Dendritic cell treated with granulocyte-macrophage colony-stimulating factor and Interleukin-4, amounts not matched to agents 40 ng/mL and 50 ng/mL, for 4 days (primary cell): ENCODE results near the gene RASAL3.

Experiments used
- H3K27ac Mint-ChIP-seq: one replicate; pipeline ENCODE4 v1.8.0; 2022; ENCODE audit warnings: mild to moderate bottlenecking, mixed read lengths
- H3K27me3 Mint-ChIP-seq: one replicate; pipeline ENCODE4 v1.8.0; 2022; ENCODE audit warnings: mild to moderate bottlenecking, mixed read lengths
- H3K36me3 Mint-ChIP-seq: one replicate; pipeline ENCODE4 v1.8.0; 2022; ENCODE audit warnings: low read depth, mixed read lengths
- H3K4me1 Mint-ChIP-seq: one replicate; pipeline ENCODE4 v1.8.0; 2022; ENCODE audit warnings: low read depth, mixed read lengths
- H3K4me3 Mint-ChIP-seq: one replicate; pipeline ENCODE4 v1.8.0; 2022; ENCODE audit warnings: mild to moderate bottlenecking, moderate library complexity, mixed read lengths
- H3K9me3 Mint-ChIP-seq: one replicate; pipeline ENCODE4 v1.8.0; 2022; ENCODE audit warnings: mixed read lengths
- intact Hi-C: fragments of 100-400 bp; cut with micrococcal nuclease; formaldehyde crosslinking; loops from one replicate; pipeline ENCODE4 v1.15.0; 2022

Gene RASAL3

GRCh38 chr19:15448778-15449619 lies 15.3 kb downstream of the RASAL3 start:
- Mint-ChIP-seq H3K27ac (peak overlapping the region; percentile 17), H3K27me3 (no peaks in the 10 kb centered on the region), H3K9me3 (no peaks in the 10 kb centered on the region), H3K4me3 (peak overlapping the region; percentile 63), H3K36me3 (peaks cover 23% of the 10 kb centered on the region), H3K4me1 (peaks cover 16% of the 10 kb centered on the region)
- intact Hi-C loops = no loop called here

GRCh38 chr19:15448044-15448777 lies 16.1 kb downstream of the RASAL3 start:
- Mint-ChIP-seq H3K4me3 (peak overlapping the region; percentile 63), H3K4me1 (peaks cover 16% of the 10 kb centered on the region), H3K27me3 (no peaks in the 10 kb centered on the region), H3K9me3 (no peaks in the 10 kb centered on the region), H3K36me3 (peaks cover 15% of the 10 kb centered on the region), H3K27ac (peak overlapping the region; percentile 17)
- intact Hi-C loops = no loop called here

DNA sequence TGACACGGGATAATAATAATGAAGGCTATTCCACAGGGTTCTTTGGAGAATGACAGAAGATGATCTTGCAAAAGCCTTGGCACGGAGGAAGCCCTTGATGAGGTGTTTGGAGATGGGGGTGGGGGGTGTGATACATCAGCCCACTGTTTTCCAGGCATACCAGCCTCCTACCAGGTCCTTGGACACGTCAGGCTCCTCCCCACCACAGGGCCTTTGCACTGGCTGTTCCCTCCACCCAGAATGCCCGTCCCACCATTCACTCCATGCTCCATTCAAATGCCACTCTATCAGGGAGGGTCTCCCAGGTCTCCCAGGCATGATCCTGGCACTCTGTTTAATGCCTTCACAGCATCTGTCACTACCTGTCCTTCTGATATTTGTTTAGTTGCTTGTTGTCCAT lies 17.3 kb downstream of the RASAL3 start:
- no peak overlapping the region for H3K4me3 Mint-ChIP-seq
- intact Hi-C loops = no loop called here

GRCh38 chr19:15445807-15446376 lies 18.5 kb downstream of the RASAL3 start:
- H3K4me3 Mint-ChIP-seq = no peak overlapping the region
- intact Hi-C loops = no loop called here
- no peaks in the 10 kb centered on the region for H3K9me3 Mint-ChIP-seq
- H3K4me1 Mint-ChIP-seq = peaks cover 16% of the 10 kb centered on the region
- no peaks in the 10 kb centered on the region for H3K27me3 Mint-ChIP-seq
- H3K36me3 Mint-ChIP-seq = no peaks in the 10 kb centered on the region
- no peak overlapping the region for H3K27ac Mint-ChIP-seq

More for the DNA sequence above, 17.3 kb downstream of the RASAL3 start:
- Mint-ChIP-seq H3K36me3 (peaks cover 3% of the 10 kb centered on the region), H3K4me1 (peaks cover 16% of the 10 kb centered on the region), H3K9me3 (no peaks in the 10 kb centered on the region), H3K27ac (no peak overlapping the region), H3K27me3 (no peaks in the 10 kb centered on the region)

DNA sequence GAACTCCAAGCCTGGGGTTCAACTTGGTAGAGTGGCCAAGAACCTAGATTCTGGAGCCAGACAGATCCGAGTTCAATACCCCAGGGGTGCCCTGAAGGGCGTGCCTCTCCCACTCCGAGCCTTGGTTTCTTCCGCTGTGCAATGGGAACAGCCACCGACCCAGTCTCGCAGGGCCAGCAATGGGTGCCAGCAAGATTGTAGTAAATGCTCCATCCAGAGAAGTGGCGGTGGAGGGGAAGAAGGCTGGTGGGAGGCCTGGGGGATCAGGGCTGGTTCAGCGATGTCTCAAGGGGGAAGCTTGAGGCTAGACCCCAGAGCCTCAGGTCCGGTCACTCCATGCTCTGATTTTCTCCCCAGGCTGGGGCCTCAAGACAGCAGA lies 19.1 kb downstream of the RASAL3 start:
- H3K9me3 Mint-ChIP-seq = no peaks in the 10 kb centered on the region
- peaks cover 2% of the 10 kb centered on the region for H3K36me3 Mint-ChIP-seq
- no peak overlapping the region for H3K4me3 Mint-ChIP-seq
- H3K27me3 Mint-ChIP-seq = no peaks in the 10 kb centered on the region
- H3K4me1 Mint-ChIP-seq = peaks cover 11% of the 10 kb centered on the region
- intact Hi-C loops = no loop called here
- no peak overlapping the region for H3K27ac Mint-ChIP-seq

- Mint-ChIP-seq H3K9me3 (no peaks in the 10 kb centered on the region), H3K36me3 (peaks cover 6% of the 10 kb centered on the region), H3K27me3 (no peaks in the 10 kb centered on the region), H3K27ac (no peak overlapping the region), H3K4me3 (no peak overlapping the region), H3K4me1 (peaks cover 9% of the 10 kb centered on the region)
- intact Hi-C loops = no loop called here
These were observed 19.7 kb downstream of the RASAL3 start for GRCh38 chr19:15444505-15445226.

- no peaks in the 10 kb centered on the region for H3K27me3 Mint-ChIP-seq
- no peak overlapping the region for H3K4me3 Mint-ChIP-seq
- intact Hi-C loops = no loop called here
- no peak overlapping the region for H3K27ac Mint-ChIP-seq
- H3K4me1 Mint-ChIP-seq = peaks cover 6% of the 10 kb centered on the region
- H3K9me3 Mint-ChIP-seq = no peaks in the 10 kb centered on the region
- peaks cover 6% of the 10 kb centered on the region for H3K36me3 Mint-ChIP-seq
These were observed 20.5 kb downstream of the RASAL3 start for GRCh38 chr19:15443838-15444237.

- Mint-ChIP-seq H3K4me3 (no peak overlapping the region), H3K9me3 (no peaks in the 10 kb centered on the region), H3K4me1 (peaks cover under 1% of the 10 kb centered on the region), H3K27ac (no peak overlapping the region), H3K27me3 (no peaks in the 10 kb centered on the region), H3K36me3 (peaks cover 6% of the 10 kb centered on the region)
- intact Hi-C loops = no loop called here
These were observed 21.0 kb downstream of the RASAL3 start for GRCh38 chr19:15443325-15443724.

- intact Hi-C loops = no loop called here
- Mint-ChIP-seq H3K9me3 (no peaks in the 10 kb centered on the region), H3K27me3 (no peaks in the 10 kb centered on the region), H3K4me1 (no peaks in the 10 kb centered on the region), H3K36me3 (peaks cover 6% of the 10 kb centered on the region), H3K27ac (no peak overlapping the region), H3K4me3 (no peak overlapping the region)
These were observed 22.0 kb downstream of the RASAL3 start for GRCh38 chr19:15442142-15442920.

DNA sequence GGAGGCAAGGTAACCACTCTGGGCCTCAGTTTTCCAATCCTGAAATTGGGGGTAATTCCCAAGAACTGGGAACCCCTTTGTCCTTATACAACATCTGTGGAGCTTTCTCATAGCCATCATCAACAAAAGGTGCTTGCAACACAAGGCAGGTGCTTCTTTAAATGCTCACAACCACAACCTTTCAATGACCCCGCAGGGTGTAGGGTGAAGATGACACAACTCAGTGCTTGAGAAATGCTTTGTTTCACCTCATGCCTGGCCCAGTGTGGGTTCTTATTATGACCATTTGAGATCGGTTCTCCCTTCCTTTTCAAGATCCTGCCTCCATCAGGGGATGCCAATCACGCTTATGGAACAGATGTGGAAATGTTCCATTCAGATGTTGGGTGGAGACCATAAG lies 23.0 kb downstream of the RASAL3 start:
- Mint-ChIP-seq H3K4me3 (no peak overlapping the region), H3K36me3 (peaks cover 6% of the 10 kb centered on the region), H3K27ac (no peak overlapping the region), H3K27me3 (no peaks in the 10 kb centered on the region), H3K9me3 (no peaks in the 10 kb centered on the region), H3K4me1 (no peaks in the 10 kb centered on the region)
- intact Hi-C loops = no loop called here

DNA sequence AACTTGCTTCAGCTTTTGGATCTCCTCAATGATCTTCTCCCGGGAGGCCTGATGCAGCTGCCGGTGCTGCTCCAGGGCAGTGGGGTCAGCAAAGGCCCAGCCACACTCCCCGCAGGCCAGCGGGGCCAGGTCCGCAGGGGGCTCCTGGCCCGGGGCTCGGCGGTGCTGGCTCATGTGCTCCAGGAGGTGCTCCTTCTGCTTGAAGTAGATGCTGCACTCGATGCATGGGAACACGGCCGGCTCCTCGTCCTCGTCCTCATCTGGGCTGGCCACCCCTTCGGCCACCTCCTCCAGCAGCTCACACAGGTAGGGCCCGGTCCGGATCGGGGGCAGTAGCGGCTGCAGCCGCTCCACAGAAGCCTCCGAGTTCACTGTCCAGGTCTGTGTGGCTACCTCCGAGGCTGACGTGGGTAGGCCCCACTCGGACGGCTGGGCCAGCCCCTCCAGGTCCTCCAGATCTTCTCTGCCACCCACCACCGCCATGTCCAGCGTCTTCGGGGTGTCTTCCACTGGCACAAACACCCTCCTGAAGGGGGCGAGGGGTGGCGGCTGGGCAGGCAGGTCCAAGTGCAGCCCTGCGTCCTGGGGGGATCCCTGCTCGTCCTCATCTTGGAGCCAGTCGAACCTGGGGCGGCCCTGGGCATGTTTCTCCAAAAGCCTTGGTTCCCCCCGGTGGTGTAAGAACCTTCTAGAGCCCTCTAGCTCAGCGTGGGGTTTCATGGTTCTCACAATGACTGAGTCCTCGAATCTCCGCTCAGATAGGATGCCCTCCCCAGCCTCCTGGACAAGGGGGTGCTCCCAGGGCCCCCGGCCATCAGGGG lies 24.3 kb downstream of the RASAL3 start:
- no peaks in the 10 kb centered on the region for H3K27me3 Mint-ChIP-seq
- H3K9me3 Mint-ChIP-seq = no peaks in the 10 kb centered on the region
- peaks cover 6% of the 10 kb centered on the region for H3K36me3 Mint-ChIP-seq
- H3K4me1 Mint-ChIP-seq = no peaks in the 10 kb centered on the region
- no peak overlapping the region for H3K4me3 Mint-ChIP-seq
- no peak overlapping the region for H3K27ac Mint-ChIP-seq
- intact Hi-C loops = no loop called here

GRCh38 chr19:15439078-15439799 lies 25.1 kb downstream of the RASAL3 start:
- Mint-ChIP-seq H3K4me1 (no peaks in the 10 kb centered on the region), H3K27ac (no peak overlapping the region), H3K27me3 (no peaks in the 10 kb centered on the region), H3K4me3 (no peak overlapping the region), H3K9me3 (no peaks in the 10 kb centered on the region), H3K36me3 (peaks cover 6% of the 10 kb centered on the region)
- intact Hi-C loops = no loop called here
